ENCODE results near the gene SH3PXD2A. TPM values are rescaled to one million over a fixed set of nuclear protein-coding genes. Genes with fewer than 3 reads are reported as not detected.

Gene SH3PXD2A
- total and polyA plus RNA-seq, 2 experiments from 2014 or later: 1.8 to 5.0 TPM

DNA sequence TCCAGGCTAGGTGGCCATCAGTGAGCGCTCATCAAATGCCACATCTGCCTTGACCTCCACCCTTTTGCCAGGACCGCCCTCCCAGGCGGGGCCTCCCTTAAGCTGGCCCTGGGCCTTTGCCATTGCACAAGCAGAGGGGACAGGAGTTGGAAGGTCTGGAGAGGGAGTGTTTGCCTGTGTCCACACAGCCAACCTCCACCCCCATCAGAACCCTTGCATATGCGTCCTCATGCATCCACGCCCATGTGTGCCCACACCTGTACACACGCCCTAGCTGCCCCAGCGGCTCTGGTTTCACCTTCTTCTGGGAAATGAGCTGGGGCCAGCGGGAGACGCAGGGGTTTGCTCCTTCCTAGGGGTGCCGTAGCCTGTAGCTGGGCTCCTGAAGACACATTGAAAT is 297.9 kb downstream of the SH3PXD2A start:
- Histone ChIP-seq H3K9me2 (ENCODE audit: insufficient read depth) (no peaks in the 10 kb centered on the region), H3K4me1 (ENCODE audit: insufficient read depth) (no peaks in the 10 kb centered on the region), H4K20me1 (replicated peaks; ENCODE audit: insufficient read depth) (no peaks in the 10 kb centered on the region), H3K79me2 (replicated peaks; ENCODE audit: insufficient read depth) (no peaks in the 10 kb centered on the region), H3K4me2 (no peak overlapping the region), H3K27ac (ENCODE audit: low read depth) (no peak overlapping the region), H3K4me3 (no peak overlapping the region), H3K36me3 (ENCODE audit: insufficient read depth) (no peaks in the 10 kb centered on the region), H3K27me3 (ENCODE audit: insufficient read depth) (peaks cover 18% of the 10 kb centered on the region), H3F3A (replicated peaks; ENCODE audit: low read depth) (no peaks in the 10 kb centered on the region), H2AFZ (no peak overlapping the region)
- Mint-ChIP-seq H3K4me1 (no peaks in the 10 kb centered on the region; the same call in 2 of the 3 replicates), H3K27me3 (ENCODE audit: insufficient read depth, low read depth, poor library complexity) (peaks cover 18% of the 10 kb centered on the region), H3K27ac (no peak overlapping the region), H3K4me3 (no peak overlapping the region), H3K36me3 (ENCODE audit: low read depth) (no peaks in the 10 kb centered on the region), H3K9me3 (no peaks in the 10 kb centered on the region)
- DNase-seq (ENCODE audit: low spot score) (no peak), ATAC-seq (no peak)
- TF ChIP-seq STAT1 (IDR thresholded peaks at IDR 0.05; ENCODE audit: unreplicated experiment) (no peak), ZNF331 (CRISPR knock-in tag; IDR thresholded peaks at IDR 0.05; ENCODE audit: low read depth) (no peak), POLR2AphosphoS5 (IDR thresholded peaks at IDR 0.05; ENCODE audit: low read depth) (no peak), CREB1 (CRISPR knock-in tag; IDR thresholded peaks at IDR 0.05; ENCODE audit: low read depth) (no peak), JUNB (IDR thresholded peaks at IDR 0.05; ENCODE audit: unreplicated experiment) (no peak), NANOG (IDR thresholded peaks at IDR 0.05; ENCODE audit: borderline replicate concordance) (no peak), ZNF114 (CRISPR knock-in tag; IDR thresholded peaks at IDR 0.05) (no peak), EZH2phosphoT487 (IDR thresholded peaks at IDR 0.05; ENCODE audit: unreplicated experiment) (no peak), EZH2 (IDR thresholded peaks at IDR 0.05; ENCODE audit: low read depth, unreplicated experiment) (no peak)
- TF ChIP-seq, protein P1, sequence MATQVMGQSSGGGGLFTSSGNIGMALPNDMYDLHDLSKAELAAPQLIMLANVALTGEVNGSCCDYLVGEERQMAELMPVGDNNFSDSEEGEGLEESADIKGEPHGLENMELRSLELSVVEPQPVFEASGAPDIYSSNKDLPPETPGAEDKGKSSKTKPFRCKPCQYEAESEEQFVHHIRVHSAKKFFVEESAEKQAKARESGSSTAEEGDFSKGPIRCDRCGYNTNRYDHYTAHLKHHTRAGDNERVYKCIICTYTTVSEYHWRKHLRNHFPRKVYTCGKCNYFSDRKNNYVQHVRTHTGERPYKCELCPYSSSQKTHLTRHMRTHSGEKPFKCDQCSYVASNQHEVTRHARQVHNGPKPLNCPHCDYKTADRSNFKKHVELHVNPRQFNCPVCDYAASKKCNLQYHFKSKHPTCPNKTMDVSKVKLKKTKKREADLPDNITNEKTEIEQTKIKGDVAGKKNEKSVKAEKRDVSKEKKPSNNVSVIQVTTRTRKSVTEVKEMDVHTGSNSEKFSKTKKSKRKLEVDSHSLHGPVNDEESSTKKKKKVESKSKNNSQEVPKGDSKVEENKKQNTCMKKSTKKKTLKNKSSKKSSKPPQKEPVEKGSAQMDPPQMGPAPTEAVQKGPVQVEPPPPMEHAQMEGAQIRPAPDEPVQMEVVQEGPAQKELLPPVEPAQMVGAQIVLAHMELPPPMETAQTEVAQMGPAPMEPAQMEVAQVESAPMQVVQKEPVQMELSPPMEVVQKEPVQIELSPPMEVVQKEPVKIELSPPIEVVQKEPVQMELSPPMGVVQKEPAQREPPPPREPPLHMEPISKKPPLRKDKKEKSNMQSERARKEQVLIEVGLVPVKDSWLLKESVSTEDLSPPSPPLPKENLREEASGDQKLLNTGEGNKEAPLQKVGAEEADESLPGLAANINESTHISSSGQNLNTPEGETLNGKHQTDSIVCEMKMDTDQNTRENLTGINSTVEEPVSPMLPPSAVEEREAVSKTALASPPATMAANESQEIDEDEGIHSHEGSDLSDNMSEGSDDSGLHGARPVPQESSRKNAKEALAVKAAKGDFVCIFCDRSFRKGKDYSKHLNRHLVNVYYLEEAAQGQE (IDR thresholded peaks at IDR 0.05; ENCODE audit: unreplicated experiment): no peak
- TF ChIP-seq, protein P2, sequence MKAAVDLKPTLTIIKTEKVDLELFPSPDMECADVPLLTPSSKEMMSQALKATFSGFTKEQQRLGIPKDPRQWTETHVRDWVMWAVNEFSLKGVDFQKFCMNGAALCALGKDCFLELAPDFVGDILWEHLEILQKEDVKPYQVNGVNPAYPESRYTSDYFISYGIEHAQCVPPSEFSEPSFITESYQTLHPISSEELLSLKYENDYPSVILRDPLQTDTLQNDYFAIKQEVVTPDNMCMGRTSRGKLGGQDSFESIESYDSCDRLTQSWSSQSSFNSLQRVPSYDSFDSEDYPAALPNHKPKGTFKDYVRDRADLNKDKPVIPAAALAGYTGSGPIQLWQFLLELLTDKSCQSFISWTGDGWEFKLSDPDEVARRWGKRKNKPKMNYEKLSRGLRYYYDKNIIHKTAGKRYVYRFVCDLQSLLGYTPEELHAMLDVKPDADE (IDR thresholded peaks at IDR 0.05): no peak
- TF ChIP-seq, protein P3, sequence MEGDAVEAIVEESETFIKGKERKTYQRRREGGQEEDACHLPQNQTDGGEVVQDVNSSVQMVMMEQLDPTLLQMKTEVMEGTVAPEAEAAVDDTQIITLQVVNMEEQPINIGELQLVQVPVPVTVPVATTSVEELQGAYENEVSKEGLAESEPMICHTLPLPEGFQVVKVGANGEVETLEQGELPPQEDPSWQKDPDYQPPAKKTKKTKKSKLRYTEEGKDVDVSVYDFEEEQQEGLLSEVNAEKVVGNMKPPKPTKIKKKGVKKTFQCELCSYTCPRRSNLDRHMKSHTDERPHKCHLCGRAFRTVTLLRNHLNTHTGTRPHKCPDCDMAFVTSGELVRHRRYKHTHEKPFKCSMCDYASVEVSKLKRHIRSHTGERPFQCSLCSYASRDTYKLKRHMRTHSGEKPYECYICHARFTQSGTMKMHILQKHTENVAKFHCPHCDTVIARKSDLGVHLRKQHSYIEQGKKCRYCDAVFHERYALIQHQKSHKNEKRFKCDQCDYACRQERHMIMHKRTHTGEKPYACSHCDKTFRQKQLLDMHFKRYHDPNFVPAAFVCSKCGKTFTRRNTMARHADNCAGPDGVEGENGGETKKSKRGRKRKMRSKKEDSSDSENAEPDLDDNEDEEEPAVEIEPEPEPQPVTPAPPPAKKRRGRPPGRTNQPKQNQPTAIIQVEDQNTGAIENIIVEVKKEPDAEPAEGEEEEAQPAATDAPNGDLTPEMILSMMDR (conservative IDR thresholded peaks at IDR 0.05; ENCODE audit: low read depth in 2 of 2): no peak
- TF ChIP-seq, protein P4, sequence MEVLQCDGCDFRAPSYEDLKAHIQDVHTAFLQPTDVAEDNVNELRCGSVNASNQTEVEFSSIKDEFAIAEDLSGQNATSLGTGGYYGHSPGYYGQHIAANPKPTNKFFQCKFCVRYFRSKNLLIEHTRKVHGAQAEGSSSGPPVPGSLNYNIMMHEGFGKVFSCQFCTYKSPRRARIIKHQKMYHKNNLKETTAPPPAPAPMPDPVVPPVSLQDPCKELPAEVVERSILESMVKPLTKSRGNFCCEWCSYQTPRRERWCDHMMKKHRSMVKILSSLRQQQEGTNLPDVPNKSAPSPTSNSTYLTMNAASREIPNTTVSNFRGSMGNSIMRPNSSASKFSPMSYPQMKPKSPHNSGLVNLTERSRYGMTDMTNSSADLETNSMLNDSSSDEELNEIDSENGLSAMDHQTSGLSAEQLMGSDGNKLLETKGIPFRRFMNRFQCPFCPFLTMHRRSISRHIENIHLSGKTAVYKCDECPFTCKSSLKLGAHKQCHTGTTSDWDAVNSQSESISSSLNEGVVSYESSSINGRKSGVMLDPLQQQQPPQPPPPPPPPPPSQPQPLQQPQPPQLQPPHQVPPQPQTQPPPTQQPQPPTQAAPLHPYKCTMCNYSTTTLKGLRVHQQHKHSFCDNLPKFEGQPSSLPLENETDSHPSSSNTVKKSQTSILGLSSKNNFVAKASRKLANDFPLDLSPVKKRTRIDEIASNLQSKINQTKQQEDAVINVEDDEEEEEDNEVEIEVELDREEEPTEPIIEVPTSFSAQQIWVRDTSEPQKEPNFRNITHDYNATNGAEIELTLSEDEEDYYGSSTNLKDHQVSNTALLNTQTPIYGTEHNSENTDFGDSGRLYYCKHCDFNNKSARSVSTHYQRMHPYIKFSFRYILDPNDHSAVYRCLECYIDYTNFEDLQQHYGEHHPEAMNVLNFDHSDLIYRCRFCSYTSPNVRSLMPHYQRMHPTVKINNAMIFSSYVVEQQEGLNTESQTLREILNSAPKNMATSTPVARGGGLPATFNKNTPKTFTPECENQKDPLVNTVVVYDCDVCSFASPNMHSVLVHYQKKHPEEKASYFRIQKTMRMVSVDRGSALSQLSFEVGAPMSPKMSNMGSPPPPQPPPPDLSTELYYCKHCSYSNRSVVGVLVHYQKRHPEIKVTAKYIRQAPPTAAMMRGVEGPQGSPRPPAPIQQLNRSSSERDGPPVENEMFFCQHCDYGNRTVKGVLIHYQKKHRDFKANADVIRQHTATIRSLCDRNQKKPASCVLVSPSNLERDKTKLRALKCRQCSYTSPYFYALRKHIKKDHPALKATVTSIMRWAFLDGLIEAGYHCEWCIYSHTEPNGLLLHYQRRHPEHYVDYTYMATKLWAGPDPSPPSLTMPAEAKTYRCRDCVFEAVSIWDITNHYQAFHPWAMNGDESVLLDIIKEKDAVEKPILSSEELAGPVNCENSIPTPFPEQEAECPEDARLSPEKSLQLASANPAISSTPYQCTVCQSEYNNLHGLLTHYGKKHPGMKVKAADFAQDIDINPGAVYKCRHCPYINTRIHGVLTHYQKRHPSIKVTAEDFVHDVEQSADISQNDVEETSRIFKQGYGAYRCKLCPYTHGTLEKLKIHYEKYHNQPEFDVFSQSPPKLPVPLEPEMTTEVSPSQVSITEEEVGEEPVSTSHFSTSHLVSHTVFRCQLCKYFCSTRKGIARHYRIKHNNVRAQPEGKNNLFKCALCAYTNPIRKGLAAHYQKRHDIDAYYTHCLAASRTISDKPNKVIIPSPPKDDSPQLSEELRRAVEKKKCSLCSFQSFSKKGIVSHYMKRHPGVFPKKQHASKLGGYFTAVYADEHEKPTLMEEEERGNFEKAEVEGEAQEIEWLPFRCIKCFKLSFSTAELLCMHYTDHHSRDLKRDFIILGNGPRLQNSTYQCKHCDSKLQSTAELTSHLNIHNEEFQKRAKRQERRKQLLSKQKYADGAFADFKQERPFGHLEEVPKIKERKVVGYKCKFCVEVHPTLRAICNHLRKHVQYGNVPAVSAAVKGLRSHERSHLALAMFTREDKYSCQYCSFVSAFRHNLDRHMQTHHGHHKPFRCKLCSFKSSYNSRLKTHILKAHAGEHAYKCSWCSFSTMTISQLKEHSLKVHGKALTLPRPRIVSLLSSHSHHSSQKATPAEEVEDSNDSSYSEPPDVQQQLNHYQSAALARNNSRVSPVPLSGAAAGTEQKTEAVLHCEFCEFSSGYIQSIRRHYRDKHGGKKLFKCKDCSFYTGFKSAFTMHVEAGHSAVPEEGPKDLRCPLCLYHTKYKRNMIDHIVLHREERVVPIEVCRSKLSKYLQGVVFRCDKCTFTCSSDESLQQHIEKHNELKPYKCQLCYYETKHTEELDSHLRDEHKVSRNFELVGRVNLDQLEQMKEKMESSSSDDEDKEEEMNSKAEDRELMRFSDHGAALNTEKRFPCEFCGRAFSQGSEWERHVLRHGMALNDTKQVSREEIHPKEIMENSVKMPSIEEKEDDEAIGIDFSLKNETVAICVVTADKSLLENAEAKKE (CRISPR knock-in tag; IDR thresholded peaks at IDR 0.05): no peak
